Ishikawa (cell line): ENCODE results near the gene ST8SIA1.

Experiments used
- CEBPB ChIP-seq: IDR thresholded peaks from 2 replicates; pipeline ENCODE4 v1.6.1; 2012
- CREB1 ChIP-seq: IDR thresholded peaks from 2 replicates; pipeline ENCODE4 v1.6.1; 2012; ENCODE audit warnings: low read depth
- EGR1 ChIP-seq: IDR thresholded peaks from 2 replicates; pipeline ENCODE4 v1.6.1; 2012
- EP300 ChIP-seq: IDR thresholded peaks from 2 replicates; pipeline ENCODE4 v1.6.1; 2012; ENCODE audit warnings: borderline replicate concordance
- FOXM1 ChIP-seq: IDR thresholded peaks from 2 replicates; pipeline ENCODE4 v1.6.1; 2012; ENCODE audit warnings: low read depth, borderline replicate concordance
- MAX ChIP-seq: IDR thresholded peaks from 2 replicates; pipeline ENCODE4 v1.6.1; 2012
- NFIC ChIP-seq: IDR thresholded peaks from 2 replicates; pipeline ENCODE4 v1.6.1; 2012
- RAD21 ChIP-seq: IDR thresholded peaks from 2 replicates; pipeline ENCODE4 v1.6.1; 2012; ENCODE audit warnings: low read depth
- REST ChIP-seq: IDR thresholded peaks from 2 replicates; pipeline ENCODE4 v1.6.1; 2012; ENCODE audit warnings: low read depth, mild to moderate bottlenecking
- TAF1 ChIP-seq: IDR thresholded peaks from 2 replicates; pipeline ENCODE4 v1.6.1; 2012; ENCODE audit warnings: low read depth, mild to moderate bottlenecking
- TCF12 ChIP-seq: IDR thresholded peaks from 2 replicates; pipeline ENCODE4 v1.6.1; 2012; ENCODE audit warnings: low read depth
- TEAD4 ChIP-seq: IDR thresholded peaks from 2 replicates; pipeline ENCODE4 v1.6.1; 2012
- USF1 ChIP-seq: IDR thresholded peaks from 2 replicates; pipeline ENCODE4 v1.6.1; 2012
- YY1 ChIP-seq: IDR thresholded peaks from 2 replicates; pipeline ENCODE4 v1.6.1; 2012; ENCODE audit warnings: low read depth
- ZBTB7A ChIP-seq: IDR thresholded peaks from 2 replicates; pipeline ENCODE4 v1.6.1; 2012; ENCODE audit warnings: low read depth

The ST8SIA1 gene

GRCh38 chr12:22366181-22366580 is 31.7 kb upstream of the ST8SIA1 start:
- TF ChIP-seq CEBPB (no peak), USF1 (no peak), REST (no peak), YY1 (no peak), ZBTB7A (no peak), CREB1 (no peak), NFIC (no peak), EP300 (no peak), TAF1 (no peak), TCF12 (no peak)

- TF ChIP-seq FOXM1 = no peak
- no peak for TF ChIP-seq ZBTB7A
- no peak for TF ChIP-seq USF1
- TF ChIP-seq REST = no peak
- no peak for TF ChIP-seq RAD21
- no peak for TF ChIP-seq YY1
- no peak for TF ChIP-seq TCF12
- no peak for TF ChIP-seq MAX
- TF ChIP-seq TAF1 = no peak
- no peak for TF ChIP-seq NFIC
- TF ChIP-seq CEBPB = no peak
- TF ChIP-seq EGR1 = no peak
- no peak for TF ChIP-seq CREB1
- no peak for TF ChIP-seq EP300
These were observed 27.3 kb upstream of the ST8SIA1 start for GRCh38 chr12:22361785-22362184.

- TF ChIP-seq TEAD4 (no peak), USF1 (no peak), CEBPB (no peak)
These were observed 26.3 kb upstream of the ST8SIA1 start for GRCh38 chr12:22360774-22361173.

- TF ChIP-seq MAX = no peak
- TF ChIP-seq EGR1 = no peak
- TF ChIP-seq NFIC = no peak
- TF ChIP-seq CREB1 = no peak
- TF ChIP-seq ZBTB7A = no peak
- no peak for TF ChIP-seq FOXM1
- TF ChIP-seq EP300 = no peak
- no peak for TF ChIP-seq TCF12
- no peak for TF ChIP-seq USF1
- no peak for TF ChIP-seq TAF1
These were observed 23.0 kb upstream of the ST8SIA1 start for GRCh38 chr12:22357531-22357930.

GRCh38 chr12:22356231-22356630 is 21.7 kb upstream of the ST8SIA1 start:
- TF ChIP-seq EGR1 (no peak), NFIC (no peak), MAX (no peak), TEAD4 (no peak), CEBPB (no peak), USF1 (no peak), ZBTB7A (no peak), TAF1 (no peak), FOXM1 (no peak), YY1 (no peak), CREB1 (no peak), RAD21 (no peak), EP300 (no peak), REST (no peak)
